HG03457 (cell line): ENCODE data around the gene TLL2.
A peak's percentile ranks its signal among the peaks of the same experiment; 100 is the strongest.
"Not testable (repeated sequence)": the region's sequence is repeated elsewhere in the genome, so short reads cannot be mapped to it uniquely, and the experiment has no call there.

Experiments used
- ATAC-seq: cut with Tn5 transposase; IDR thresholded peaks from one replicate; pipeline ENCODE4 v1.9.1; 2021; ENCODE audit warnings: moderate number of reproducible peaks; ENCODE audit not compliant: unreplicated experiment

TLL2 gene

DNA sequence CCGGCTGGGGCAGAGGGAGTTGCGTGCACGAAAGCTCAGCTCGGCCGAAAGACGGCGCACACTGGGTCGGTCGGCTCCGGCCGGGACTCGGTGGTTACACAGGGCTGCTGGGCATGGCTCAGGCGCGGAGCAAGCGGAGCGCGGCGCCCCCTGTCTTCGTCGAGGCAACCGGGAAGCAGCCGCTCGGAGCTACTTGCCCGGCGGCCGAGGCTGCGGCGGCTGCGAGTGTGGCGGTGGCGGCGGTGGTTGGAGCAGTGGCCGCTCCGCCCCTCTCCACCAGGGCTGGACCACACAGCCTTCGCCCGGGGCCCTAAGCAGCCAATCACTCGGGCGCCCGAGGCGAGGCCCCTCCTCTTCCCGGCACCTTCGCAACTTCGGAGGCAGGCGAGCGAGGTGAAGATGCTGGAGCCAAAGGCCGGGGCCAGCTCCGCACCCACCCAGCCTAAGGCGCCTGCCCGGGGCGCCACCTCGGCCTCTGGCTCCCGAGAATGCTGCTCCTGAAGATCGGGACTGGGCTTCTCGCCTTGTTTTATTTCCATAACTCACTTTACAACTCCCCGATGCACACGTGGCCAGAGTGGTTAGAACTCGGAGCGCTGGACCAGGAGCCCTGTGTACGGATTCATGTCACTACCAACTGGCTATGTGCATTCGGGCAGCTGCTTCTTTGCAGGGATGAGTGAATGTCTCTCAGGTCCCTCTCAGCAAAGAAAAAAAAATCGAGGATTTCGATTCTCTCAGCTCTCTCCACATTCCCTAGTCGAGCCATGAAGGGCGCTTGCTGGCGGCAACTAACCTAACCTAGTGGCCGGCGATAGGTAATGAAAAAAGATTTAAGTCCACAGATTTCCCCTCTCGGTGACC, at the start of gene TLL2:
Gene TLL2 (minus strand): TSS at position 229 of the 864 bp plus-strand sequence. CDS start 241 bp downstream, outside the sequence.
- peak; percentile 53 for ATAC-seq

DNA sequence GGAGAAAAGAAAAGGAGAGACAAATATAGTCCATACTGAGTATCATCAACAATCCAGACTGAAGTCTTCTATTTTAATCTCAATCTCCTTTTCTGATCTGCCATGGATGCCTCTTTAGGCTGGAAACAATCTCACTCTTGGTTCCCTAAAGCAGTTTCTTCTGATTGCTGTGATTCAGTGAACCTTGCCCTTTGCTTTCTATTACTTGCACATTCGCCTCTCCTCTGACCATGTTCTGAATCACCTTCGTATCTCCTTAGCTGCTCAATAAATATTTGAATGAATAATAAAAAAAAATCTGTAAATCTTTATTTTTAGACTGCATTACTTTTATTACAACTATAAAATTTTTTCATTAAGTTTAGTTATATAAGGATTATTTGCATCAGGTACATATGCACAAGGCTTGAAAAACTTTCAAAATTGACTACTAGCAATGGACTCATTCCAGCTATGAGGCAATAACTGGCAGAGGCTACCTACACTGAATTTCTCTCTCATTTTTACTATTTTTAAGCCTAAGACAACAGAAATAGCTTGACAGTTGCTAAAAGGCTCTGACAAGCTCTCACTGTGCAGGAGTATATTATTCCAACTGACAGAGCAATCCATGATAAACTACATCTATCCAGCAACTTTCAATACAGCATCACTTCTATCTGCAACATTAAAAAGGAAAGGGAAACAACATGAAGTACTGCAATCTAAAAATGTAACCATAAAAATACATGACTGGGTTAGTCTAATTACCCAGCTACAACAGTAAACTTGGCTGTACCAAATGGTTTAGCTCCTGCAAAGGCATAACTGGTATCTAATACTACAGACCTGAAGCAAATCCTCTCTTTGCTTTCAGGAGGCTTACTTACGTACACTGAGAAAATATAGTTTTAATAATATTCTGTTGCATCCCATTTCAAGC, 47.5 kb upstream of the TLL2 start:
- no peak for ATAC-seq

GRCh38 chr10:96560489-96560888, 46.8 kb upstream of the TLL2 start:
- no peak for ATAC-seq

DNA sequence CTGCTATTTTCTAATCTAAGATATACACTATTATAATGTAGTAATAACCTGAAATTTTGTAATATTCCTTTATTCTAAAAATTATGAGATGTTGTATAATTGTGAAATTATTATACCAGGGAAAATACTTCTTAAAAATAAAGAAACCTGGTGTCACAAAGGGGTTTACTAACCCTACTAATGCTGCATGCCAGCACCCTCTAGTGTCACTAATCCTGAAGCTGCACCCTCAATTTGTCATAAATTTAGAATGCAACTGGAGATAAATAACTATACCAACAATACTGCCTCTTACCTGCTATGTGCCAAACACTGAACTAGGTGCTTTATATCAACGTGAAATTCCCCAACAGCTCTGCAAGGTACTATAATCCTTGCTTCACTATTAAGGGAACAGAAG, 42.3 kb upstream of the TLL2 start:
- ATAC-seq, result no peak

- ATAC-seq, result no peak
Observed at GRCh38 chr10:96555330-96555729, 41.6 kb upstream of the TLL2 start.

- ATAC-seq, result no peak
Observed at GRCh38 chr10:96548589-96548988, 34.9 kb upstream of the TLL2 start.

DNA sequence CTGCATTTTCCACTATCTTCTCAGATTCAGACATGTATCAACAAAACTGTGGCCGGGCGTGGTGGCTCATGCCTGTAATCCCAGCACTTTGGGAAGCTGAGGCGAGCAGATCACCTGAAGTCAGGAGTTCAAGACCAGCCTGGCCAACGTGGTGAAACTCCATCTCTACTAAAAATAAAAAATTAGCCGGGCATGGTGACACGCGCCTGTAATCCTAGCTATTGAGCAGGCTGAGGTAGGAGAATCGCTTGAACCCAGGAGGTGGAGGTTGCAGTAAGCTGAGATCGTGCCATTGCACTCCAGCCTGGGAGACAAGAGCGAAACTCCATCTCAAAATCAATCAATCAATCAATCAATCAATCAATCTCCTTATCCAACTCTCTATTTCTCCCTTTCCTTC, 31.8 kb upstream of the TLL2 start:
- not testable (repeated sequence) for ATAC-seq

DNA sequence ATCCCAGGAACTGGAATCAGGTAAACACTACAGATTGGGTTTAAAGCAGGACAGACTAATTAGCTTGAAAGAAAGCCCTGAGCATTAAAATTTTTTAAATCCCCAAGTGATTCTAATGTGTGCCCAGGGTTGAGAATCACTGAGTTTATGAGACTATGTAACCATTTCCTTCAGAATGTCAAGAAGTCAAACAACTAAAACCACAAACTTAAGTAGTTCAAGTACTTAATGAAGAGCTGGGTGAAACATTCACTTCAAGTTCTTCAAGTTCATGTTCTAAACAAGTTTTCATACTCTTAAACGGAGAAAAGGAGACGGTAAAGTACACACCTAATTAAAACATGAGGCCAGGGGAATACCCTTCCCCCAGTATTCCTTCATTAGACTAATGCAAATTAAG, 28.2 kb upstream of the TLL2 start:
- no peak for ATAC-seq

DNA sequence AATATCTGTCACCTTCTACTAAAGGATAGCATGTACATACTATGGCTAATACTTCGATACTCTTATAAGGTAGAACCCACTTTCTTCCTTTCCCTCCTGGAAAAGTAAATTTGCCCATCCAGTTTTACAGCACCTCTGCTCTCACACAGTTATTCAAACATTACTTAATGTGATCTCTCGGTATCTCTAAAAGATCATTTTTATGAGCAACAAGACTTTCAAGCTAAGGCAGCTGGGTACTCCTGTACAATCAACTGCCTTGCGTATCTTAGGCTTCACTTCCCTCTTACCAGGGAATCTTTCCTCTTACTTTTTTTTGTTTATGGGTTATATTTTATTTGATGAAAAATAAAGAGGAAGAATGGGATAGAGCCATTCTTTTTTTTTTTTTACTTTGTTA, 26.5 kb upstream of the TLL2 start:
- ATAC-seq, result no peak

DNA sequence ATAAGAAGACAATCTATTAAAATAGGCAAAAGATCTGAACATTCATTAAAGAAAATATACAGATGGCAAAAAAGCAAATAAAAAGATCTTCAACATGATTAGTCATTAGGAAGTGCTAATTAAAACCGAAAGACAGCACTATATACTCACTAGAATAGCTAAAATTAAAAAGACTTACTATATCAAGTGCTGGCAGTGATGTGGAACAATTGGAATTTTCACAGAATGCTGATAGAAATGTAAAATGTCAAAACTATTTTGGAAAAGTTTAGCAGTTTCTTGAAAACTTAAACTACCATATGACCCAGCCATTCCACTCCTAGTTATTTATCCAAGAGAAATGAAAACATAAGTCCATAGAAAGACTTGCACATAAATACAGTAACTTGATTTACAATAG, 25.0 kb upstream of the TLL2 start:
- ATAC-seq, result no peak

DNA sequence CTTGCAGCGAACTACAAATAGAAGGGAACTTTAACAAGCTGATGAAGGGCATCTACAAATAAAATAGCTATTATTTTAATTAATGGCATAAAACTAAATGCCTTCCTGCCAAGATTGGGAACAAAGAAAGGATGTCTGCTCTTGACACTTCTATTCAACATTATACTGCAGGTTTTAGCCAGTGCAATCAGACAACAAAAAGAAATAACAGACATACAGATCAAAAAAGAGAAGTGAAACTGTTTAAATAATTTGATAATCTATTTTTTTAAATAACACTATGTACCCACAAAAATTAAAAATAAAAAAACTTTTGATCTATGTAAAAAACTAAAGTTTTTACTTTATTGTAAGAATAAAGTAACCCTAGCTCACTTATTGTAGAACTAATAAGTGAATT, 22.4 kb upstream of the TLL2 start:
- ATAC-seq, result no peak

DNA sequence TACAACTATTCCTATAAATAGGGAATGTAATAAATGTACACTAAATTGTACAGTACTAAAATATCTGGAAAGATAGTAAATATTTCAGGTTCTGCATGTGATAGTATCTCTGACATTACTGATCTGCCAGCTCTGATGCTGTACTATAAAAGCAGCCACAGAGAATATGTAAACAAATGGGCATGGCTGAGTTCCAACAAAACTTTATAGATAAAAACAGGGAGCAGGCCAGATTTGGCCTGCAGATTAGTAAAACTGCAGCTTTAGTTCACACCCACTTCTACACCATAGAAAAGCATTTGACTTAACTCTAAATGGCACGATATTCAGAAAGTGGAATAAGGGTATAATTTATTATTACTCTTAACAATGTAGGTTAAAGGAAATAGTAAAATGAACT, 18.8 kb upstream of the TLL2 start:
- ATAC-seq, result no peak

DNA sequence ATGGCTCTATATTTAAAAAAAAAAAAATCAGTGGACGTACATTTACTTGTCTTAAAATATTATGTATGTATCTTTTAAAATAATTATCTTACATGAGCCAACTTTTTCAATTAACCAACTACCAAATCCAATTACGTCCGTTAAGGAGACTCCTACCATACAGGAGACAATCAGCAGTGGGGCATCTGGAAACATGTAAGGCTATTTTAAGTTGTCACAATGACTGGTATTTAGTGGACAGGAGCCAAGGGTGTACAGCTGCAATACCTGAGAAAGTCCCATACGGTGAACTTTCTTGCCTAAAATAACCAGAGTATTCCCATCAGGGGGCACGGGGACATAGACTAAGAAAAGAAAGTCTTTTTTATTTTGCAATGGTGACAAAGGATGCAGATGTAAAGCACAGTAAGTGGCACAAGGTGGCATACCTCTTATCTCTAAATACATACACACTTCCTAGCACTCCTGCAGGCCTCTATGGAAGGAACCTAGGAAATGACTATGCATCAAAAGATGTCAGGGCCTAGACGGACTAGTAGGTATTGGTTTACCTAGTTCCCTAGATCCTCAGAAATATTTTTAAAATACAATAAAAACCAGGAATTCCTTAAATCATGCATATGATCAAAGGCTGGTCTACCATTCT, 16.0 kb upstream of the TLL2 start:
- ATAC-seq, result no peak

GRCh38 chr10:96524741-96525140, 11.0 kb upstream of the TLL2 start:
- no peak for ATAC-seq

DNA sequence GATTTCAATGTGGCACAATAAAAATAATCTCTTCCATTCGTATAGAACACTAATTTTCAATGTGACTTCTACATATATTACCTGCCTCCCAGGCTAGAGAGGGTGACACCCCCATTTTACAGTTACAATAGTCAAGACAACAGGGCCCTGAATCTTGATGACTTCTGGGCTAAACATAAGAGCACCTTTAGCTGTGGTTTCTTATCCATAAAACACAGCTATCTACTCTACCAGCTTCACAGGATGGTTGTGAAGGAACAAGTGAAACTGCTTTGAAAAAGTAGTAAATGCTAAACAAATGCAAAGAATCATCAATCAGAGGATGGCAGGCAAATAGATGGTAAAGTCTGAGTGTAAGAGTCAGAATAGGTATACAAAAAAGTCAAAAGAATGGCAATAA, 3.6 kb upstream of the TLL2 start:
- no peak for ATAC-seq

GRCh38 chr10:96516337-96516736, 2.6 kb upstream of the TLL2 start:
- ATAC-seq, result no peak

DNA sequence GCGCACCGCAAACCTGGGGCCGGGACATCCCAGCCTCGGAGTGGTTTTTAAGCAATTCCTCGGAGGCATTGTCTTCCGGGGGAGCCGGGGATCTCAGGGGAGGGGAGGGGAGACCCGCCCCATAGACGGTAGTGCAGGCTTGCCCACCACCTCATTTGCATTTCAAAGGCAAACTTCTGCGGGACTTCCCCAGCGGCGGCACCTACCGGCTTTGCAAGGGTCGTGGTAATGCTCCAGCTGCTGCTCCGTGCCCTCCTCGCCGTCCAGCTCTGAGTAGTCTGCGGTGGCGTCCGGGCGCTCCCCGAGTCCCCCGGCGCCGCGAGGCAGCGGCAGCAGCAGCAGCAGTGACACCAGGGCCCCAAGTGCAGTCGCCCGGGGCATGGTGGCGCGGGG, 425 bp downstream of the TLL2 start:
- ATAC-seq, result no peak

DNA sequence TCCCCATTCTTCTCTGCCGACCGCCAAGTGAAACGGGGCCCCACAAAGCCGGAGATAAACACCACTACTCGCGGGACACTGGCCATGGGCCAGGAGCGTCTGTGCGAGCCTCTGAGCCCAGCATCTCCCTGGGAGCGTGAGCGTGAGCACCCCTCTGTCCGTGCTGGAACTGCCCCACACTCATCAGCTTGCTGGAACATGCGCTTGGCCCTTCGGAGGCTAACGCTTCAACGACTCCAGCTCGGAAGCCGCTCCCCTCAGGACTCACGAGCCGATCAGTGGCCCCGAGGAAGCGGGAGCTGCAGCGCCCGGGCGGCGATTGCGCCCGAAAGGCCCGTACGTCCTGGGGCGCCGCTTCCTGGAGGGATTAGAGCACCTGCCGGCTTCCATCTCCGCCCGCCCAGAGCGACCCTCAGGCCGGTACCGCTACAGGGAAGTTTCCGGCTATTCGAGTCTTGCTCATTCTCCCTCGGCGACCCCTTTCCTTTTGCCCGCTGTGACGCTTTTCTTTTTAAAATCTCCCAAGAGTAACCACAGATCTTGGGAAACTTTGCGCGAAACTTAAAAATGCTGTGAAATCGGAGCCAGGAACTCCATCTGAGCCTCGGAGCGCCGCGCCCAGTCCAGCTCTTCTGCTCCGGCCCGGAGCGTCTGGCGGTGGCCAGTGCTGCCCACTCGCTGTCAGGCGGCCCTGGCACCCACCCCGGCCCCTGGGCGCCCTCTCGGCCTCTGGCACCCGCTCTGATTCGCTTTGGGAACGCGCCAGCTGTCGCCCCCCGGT, 1.0 kb downstream of the TLL2 start:
- ATAC-seq, result no peak

GRCh38 chr10:96511044-96511945, 2.4 kb downstream of the TLL2 start:
- no peak for ATAC-seq
